RKO (cell line): ENCODE measurements around the gene AMD1.
"Not testable (repeated sequence)": the region's sequence is repeated elsewhere in the genome, so short reads cannot be mapped to it uniquely, and the experiment has no call there.

Experiments used
- DNase-seq: peaks from one replicate; pipeline ENCODE4 v3.0.0-alpha.2; 2016; ENCODE audit warnings: low spot score

Gene AMD1

GRCh38 chr6:110873981-110874879 lies at the start of gene AMD1:
TSS of gene AMD1 (plus strand) at chr6:110874785. CDS start at chr6:110875106, 321 bp downstream.
- DNase-seq: peak; percentile 97

- no peak for DNase-seq
These were observed 48.1 kb upstream of the AMD1 start for GRCh38 chr6:110826236-110827129.

GRCh38 chr6:110828396-110828795 lies 46.2 kb upstream of the AMD1 start:
- DNase-seq: peak; percentile 34

- no peak for DNase-seq
These were observed 43.2 kb upstream of the AMD1 start for GRCh38 chr6:110831405-110831804.

- no peak for DNase-seq
These were observed 40.8 kb upstream of the AMD1 start for GRCh38 chr6:110833831-110834230.

- DNase-seq: not testable (repeated sequence)
These were observed 38.8 kb upstream of the AMD1 start for GRCh38 chr6:110835751-110836150.

GRCh38 chr6:110841266-110841665 lies 33.3 kb upstream of the AMD1 start:
- DNase-seq: no peak

- DNase-seq: no peak
These were observed 24.8 kb upstream of the AMD1 start for GRCh38 chr6:110849781-110850180.

- no peak for DNase-seq
These were observed 21.8 kb upstream of the AMD1 start for GRCh38 chr6:110852773-110853172.

- no peak for DNase-seq
These were observed 20.7 kb upstream of the AMD1 start for GRCh38 chr6:110853754-110854477.

GRCh38 chr6:110856296-110856695 lies 18.3 kb upstream of the AMD1 start:
- no peak for DNase-seq

GRCh38 chr6:110858016-110858415 lies 16.6 kb upstream of the AMD1 start:
- DNase-seq: no peak

- no peak for DNase-seq
These were observed 15.9 kb upstream of the AMD1 start for GRCh38 chr6:110858562-110859214.

GRCh38 chr6:110859335-110859792 lies 15.2 kb upstream of the AMD1 start:
- no peak for DNase-seq

GRCh38 chr6:110864824-110865223 lies 9.8 kb upstream of the AMD1 start:
- DNase-seq: no peak

GRCh38 chr6:110874880-110875547 lies 429 bp downstream of the AMD1 start:
- DNase-seq: no peak

- peak; percentile 43 for DNase-seq
These were observed 1.1 kb downstream of the AMD1 start for GRCh38 chr6:110875548-110876169.

GRCh38 chr6:110876170-110876773 lies 1.7 kb downstream of the AMD1 start:
- peak; percentile 94 for DNase-seq

- peak; percentile 42 for DNase-seq
These were observed 2.4 kb downstream of the AMD1 start for GRCh38 chr6:110876806-110877564.
